ENCODE results near the gene INPP5B.

- no peak for TF ChIP-seq CTCF (IDR thresholded peaks at IDR 0.05)
- TF ChIP-seq POLR2A (IDR thresholded peaks at IDR 0.05) = no peak
These were observed 8.8 kb upstream of the INPP5B start for GRCh38 chr1:37955685-37956084.
